Measurements from ENCODE around the gene GRID1.

The GRID1 gene

DNA sequence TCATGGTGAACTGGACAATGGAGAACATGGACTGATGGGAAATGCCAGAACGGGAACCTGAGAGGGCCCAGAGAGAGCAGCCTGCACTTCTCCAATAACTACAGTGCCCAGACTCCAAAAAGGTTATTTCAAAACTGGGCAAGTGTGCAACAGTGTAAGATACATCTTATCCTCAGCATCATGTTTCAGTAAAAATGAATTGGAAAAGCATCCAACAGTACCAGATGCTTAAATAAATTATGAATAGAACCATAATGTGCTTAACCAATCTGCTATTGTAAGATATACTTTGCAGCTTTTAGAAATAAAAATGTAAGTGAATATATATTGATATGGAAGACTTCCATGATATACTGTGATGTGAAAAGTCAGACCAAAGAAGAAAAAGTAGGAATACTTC, 303.3 kb downstream of the GRID1 start:
- DNase-seq (ENCODE audit: low read depth in 2 of 2), result no peak

DNA sequence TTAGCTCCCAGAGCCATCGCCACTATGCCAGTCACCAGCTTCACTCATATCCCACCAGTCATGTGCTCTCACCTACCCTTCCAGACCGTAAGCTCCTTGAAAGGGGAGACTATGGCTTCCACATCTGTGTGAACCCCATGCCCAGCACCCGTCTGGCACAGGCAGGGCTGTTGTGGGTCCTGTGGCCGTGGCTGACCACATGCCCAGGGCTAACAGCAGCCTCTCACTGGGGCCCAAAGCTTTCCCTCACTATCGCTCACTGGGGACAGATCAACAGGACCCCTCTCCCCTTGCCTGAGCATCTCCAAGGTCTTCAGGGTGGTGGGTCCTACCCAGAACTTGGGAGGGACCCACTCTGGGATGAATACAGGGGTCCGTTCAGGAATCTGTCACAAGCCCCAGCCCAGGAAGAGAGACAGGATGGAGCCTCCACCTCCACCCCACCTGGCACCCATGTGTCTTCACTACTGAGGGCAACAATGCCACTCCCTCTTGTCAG, 303.9 kb downstream of the GRID1 start:
- DNase-seq (ENCODE audit: low read depth in 2 of 2), result no peak

DNA sequence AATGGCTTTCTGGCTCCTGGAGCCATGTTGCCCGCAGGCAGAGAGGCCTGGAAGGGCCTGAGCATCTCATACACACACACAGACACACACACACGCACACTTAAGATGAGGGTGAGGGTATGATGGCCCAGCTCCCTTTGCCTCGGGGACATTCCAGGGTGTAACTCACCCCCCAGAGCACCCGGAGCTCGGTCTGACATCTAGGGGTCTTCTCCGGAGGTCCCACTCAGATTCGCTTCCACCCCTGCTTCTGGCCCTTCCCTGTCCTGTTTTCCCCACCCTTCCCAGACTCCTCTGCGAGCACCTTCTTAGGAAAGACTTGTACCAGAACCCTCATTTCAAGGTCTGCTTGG, 304.4 kb downstream of the GRID1 start:
- no peak for DNase-seq (ENCODE audit: low read depth in 2 of 2)

DNA sequence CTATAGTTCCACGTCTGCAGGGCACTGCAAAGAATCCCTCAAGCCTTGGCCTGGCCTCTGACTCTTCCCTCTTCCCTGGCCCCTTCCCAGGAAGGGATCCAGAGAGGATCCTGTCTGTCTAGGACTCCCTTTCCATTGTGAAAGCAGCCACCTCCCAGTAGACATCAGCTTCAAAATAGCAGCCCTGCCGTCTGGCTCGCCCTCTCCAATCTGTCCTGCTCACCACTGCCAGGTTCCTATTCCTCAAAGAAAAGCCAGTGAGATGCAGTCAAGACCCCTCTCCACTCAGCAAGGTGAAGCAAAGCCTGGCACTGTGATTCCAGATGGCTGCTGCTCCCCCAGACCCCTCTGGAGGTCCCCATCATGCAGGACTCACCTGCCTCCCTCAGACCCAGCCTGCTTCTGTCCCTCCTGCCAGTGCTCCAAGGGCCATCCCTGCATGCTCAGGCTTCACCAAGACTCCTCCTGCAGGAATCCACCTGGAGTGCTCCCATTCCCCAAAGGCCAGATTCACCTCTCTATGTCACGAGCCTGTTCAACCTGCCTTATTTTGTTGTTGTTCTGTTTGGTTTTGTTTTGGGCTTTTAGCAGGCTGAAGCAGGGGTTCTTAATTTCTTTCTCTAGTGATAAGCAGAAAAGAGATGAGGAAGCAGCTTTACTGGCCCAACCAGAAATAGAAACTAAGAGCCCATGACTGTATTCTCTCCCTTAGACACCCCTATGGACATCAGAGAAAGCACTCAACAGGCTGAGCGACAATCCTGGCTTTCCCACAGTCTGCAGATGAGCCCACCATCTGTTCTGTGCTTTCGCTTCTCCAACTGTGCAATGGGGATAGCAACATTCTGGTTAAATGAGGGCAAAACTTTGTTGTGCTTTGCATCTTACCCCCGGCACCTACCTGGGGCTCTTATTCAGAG, 305.1 kb downstream of the GRID1 start:
- no peak for DNase-seq (ENCODE audit: low read depth in 2 of 2)

DNA sequence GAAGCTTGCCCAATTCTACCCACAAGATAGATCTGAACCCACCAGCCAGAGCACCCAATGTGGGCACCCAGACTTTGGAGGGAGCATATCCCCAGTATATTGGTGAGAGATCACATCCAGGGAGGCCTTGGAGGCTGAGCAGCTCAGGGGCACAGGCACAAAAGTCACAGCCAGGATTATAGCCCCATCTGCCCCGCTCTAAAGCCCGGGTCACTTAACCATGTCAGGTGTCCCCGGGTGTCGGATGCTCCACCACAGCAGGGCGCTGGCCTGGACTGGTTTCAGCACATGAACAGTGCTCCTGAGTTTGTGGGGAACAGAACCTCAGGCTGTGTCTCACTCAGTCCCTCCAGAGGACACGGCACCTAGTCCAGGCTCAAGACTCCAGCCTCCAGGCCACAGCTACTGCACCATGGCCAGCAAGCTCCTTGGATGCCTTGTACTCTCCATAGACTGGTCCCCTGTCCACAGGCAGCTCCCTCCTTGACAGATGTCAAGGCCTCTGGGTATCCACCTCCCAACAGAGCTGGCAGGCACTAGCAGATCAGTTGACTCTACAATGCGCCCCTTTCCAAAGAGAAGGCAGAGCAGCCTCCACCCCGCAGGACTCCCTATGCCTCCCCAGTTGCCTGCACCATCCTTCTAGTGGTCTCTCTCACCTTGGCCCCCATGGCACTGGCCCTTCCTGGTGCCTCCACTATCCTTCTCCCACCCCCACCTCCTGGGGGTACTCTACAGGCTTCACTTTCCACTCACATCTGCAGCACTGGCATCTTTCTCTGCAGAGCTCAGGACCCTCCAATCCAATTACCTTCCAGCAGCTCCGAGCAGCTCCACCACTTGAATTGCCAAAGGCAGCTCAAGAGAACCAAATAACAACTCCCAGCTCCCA, 306.0 kb downstream of the GRID1 start:
- DNase-seq (ENCODE audit: low read depth in 2 of 2), result no peak

DNA sequence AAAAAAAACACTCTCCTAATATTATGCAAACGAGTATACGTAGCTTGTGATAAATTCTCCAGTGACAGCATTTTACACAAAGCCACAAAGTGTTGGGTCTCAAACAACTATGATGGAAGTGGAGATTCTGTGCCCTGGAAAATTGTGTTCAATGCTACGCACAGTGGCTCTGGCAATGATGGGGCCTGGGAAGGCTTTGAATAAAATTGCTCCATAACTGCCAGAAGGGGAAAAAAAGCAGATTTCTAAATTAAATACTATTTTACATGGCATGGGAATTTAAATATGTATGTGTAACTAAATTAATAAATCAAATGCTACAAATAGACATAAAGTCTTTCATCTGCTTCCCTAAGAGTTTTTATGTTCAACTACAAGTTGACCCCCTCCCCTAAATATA, 306.7 kb downstream of the GRID1 start:
- no peak for DNase-seq (ENCODE audit: low read depth in 2 of 2)

DNA sequence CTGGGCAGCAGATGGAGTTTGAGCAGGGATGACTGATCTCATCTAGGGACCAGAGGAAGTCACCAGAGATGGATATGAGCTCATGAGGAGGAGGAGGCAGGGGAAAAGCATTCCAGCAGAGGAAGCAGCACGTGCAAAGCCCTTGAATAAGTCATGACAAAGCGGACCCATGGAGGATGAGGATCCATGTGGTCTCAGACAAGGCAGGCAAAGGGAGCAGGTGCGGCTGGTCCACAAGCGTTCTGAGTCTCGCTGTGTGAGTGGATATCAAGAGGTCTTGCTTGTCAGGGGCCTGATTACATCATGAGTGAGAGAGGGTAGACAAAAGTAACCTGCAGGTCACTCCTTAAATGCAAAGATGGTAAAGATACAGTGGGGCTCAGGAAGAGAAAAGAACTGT, 307.6 kb downstream of the GRID1 start:
- no peak for DNase-seq (ENCODE audit: low read depth in 2 of 2)

DNA sequence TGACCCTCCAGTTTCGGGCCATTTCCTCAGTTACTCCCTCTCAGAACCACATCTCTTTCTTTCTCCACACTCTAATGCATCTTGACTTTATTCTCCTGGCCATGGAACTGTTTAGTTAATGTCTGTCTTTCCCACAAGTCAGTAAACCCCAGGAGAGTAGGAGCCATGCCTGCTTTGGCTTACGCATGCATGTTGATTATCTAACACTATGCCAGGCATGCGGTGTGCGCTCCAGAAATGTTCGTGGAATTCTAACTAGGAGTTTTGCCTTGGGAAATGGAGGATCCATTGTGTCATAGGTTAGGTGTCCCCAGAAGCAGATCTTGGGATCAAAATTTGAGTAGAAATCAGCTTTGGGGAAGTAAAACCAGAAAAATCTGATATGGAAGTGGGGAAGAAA, 308.9 kb downstream of the GRID1 start:
- no peak for DNase-seq (ENCODE audit: low read depth in 2 of 2)

DNA sequence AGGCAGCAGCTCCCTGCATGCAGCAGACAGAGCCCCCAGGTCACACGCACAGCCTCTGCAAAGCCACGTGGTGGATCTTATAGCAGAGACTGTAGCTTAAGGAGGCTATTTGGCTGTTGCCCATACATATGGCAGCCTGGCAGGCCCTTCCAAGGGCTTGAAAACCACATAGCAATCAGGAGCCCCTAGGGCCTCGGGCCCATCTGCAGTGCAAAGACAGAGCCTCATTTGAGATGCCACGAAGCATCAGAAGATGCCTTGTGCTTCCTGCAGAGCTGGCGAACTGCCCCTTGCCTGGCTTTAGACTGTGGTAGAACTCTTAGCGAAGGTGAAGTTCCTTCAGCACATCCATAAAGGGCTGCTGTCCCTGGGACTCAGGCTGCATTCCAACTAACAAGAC, 309.9 kb downstream of the GRID1 start:
- no peak for DNase-seq (ENCODE audit: low read depth in 2 of 2)

DNA sequence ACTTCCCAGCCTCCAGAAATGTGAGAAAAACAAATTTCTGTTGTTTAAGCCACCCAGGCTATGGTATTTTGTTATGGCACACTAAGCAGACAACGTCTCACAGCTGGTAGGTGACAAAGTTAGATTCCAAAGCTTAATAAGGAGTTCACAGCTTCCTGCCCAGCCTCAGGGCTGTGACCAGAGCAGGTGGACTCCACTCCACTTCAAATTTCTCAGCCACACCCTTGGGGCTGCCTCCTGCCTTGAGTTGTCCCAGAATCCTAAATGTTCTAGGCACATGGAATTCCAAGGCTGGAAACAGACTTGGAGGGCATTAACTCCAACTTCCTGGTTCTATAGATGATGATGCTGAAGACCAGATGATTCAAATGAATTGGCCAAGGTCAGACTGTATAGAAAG, 310.7 kb downstream of the GRID1 start:
- no peak for DNase-seq (ENCODE audit: low read depth in 2 of 2)

DNA sequence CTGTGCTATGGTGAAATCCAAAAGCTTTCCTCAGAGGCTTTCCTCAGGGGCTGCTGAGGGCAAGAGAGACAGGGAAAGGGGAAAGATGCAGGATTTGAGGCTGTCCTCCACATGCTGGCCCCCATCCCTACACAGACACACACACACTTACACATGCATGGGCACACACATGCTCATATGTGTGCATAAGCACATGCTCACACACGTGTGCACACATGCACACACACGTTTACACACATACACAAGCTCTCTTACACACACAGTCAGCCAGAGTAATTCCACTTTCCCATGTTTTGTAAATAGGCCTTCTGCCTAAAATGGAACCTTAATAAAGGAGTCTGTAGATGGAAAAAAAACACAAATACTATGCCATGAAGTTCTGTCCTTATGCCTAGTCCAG, 312.9 kb downstream of the GRID1 start:
- DNase-seq (ENCODE audit: low read depth in 2 of 2), result no peak

DNA sequence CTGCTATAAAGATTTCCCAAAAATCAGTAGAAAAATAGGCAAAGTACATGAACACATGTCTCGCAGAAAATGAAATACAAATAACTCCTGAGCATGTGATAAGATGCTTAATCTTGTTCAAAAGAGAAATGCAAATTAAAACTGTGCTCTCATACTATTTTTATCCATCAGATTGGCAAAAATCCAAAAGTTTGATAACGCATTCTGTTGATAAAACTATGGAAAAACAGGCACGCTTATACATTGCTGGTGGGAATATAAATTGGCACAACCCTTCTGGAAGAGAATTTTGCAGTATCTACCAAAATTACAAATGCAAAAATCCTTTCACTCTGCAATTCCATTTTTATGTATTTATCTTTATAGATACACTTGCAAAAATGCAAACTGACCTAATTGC, 315.0 kb downstream of the GRID1 start:
- no peak for DNase-seq (ENCODE audit: low read depth in 2 of 2)

DNA sequence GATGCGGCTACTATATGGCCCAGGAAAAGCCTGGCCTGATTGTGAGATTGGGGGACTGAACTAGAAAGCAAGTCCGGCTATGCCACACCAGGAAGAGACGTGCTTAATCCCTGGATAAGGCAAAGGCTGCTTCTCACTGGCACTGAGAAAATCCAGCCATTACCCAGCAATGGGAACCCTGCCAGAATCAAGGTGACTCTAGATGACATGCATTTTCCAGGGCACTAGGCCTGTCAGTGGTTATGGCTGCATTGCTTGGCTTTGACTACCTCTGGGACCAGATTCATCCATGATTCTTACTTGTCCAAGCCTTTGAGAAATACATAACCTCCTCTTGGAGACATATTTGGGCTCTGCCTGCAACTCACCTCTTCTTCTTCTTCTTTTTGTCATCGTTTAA, 317.2 kb downstream of the GRID1 start:
- no peak for DNase-seq (ENCODE audit: low read depth in 2 of 2)

DNA sequence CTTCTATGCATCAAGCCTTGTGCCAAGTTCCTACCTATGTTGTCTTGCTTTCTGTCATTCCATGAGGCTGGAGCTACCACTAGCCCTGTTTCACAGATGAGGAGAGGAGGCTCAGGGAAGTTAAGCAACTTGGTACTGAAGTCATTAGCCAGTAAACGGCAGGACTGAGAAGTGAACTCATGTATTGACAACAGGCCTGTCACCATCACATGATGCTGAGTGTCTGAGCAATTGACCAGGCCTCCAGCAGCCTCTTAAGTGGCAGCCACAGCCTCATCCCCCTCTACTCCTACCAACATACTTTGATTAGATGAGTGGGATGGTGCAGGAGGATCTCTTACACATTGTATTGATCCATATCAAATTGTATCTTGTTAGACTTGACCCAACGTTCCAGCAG, 317.6 kb downstream of the GRID1 start:
- DNase-seq (ENCODE audit: low read depth in 2 of 2), result no peak

DNA sequence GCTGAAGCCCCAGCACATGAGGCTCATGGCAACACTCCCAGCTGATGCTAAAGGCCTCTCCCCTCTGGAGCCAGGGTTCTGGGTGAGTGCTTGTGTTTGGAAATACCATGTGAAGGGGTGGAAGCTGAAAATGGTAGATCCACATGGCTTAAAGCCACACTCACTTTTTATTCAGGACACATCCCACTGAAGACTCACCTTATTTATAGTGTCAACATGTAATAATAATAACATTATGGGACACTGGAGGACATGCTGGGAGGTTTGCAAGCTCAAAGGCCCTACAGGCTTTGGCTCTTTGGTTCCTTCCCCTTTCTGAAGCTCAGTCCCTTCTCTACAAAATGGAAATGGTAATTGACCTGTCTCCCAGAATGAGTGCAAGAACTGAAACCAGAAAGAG, 318.0 kb downstream of the GRID1 start:
- no peak for DNase-seq (ENCODE audit: low read depth in 2 of 2)

DNA sequence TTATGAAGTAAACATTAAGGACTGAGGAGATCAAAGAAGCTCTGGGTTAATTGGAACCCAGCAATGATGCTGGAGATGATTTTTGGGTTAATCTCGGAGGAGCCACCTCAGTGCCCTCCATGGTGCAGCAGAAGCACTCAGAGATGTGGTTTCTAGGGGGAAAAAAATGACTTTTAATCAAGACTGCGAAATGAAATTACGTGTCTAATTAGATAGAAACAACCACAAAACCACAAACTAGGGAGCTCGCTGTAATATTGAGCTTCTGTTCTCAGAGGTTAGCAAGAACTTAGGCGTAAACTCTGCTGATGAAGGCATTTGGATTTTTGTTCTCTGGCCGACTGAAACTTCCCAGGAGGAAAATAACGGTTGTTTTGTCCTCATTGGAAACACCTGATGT, 319.0 kb downstream of the GRID1 start:
- DNase-seq (ENCODE audit: low read depth in 2 of 2), result no peak

DNA sequence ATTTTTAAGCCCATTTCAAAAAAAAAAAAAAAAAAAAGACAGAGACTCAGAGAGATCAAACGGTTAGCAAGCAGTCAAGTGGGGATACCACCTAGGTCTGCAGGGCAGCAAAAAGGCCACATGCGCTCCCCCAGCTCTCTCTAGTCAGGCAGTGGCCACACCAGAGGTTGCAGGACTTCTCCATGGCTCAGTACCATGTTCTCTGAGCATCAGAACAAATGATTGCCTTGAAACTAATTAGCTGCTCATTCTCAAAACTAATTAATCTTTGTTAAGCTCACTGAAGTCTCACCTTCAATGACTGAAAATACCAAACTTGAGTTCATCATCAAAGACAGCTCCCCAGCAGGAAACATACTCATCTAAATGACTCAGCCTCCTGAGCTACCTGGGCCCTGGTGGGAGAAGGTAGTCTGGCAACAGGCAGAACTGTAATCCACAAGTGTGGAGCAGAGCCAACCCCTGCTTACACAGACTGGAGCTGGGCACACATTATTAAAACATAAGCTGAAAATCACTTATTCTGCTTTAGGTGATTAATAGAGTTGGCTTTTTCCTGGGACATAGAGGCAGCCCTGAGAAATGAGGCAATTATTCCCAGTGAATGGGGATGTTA, 319.6 kb downstream of the GRID1 start:
- DNase-seq (ENCODE audit: low read depth in 2 of 2), result no peak

DNA sequence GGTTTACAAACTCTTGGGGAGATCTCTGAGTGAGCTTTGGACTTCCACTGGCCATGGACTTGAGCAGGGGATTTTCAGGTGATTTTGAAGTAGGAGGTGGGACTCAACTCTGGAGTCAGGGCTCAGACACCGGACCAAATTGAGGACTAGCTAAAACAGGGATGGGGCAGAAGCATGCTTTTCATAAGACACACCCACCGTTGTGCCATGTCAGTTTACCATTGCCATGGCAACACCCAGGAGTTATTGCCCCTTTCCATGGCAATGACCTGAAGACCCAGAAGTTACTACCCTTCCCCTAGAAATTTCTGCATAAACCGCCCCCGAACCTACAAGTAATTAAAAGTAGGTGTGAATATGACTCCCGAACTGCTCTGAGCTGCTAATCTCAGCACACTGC, 320.7 kb downstream of the GRID1 start:
- no peak for DNase-seq (ENCODE audit: low read depth in 2 of 2)

DNA sequence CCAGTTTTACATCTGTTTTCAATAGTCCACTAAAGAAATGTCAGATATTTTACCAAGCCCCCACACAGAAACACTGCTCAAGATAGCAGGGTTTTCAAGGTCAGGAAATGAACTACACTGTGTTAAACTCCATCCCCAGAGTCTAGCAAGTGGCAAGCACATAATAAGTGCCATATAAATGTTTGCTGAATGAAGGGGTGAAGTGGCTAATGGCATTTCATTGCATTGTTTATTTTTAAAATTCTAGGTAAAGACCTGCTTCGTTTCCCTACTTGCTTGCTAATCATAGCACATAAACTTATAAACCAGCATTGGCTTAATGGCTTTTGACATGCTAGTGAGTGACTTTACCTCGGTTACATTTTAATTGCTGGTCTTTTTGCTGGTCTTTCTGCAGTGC, 322.6 kb downstream of the GRID1 start:
- no peak for DNase-seq (ENCODE audit: low read depth in 2 of 2)

DNA sequence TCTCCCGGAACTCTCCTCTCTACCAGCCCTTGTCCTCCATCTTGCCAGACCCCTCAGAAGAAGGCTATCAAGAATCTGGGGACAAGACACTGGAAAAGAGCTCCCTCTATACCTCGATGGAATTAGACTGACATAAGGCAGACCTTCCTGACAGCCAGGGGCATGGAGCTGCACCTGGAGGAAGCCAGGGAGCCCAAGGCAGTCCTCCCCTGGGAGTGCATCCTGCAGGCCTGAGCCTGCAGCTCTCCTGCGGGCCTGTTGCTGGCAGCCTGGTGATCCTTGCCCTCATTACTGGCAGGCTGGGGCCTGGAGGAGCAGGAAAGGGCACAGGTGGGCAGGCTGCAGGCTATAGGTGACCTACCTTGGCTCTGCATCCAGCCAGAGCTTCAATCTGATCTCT, 323.4 kb downstream of the GRID1 start:
- no peak for DNase-seq (ENCODE audit: low read depth in 2 of 2)

DNA sequence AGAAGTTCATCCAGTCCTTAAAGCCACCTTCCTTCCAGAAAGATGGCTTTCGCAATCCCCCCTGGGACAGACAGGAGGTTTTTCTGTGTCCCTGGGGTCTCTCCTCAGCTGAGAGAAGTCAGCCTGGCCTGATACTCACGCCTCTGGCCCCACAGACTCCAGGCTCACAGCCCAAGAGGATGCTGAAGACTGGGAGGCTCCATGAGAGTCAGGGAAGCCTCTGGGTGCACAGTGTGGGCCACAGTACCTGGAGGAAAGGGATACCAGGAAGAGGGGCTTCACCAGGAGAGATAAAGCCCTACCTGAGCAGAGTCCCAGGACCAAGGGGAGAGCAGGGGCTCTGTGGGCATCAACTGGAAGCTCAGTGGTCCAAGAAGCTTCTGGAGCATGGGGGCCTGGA, 324.4 kb downstream of the GRID1 start:
- DNase-seq (ENCODE audit: low read depth in 2 of 2), result no peak

DNA sequence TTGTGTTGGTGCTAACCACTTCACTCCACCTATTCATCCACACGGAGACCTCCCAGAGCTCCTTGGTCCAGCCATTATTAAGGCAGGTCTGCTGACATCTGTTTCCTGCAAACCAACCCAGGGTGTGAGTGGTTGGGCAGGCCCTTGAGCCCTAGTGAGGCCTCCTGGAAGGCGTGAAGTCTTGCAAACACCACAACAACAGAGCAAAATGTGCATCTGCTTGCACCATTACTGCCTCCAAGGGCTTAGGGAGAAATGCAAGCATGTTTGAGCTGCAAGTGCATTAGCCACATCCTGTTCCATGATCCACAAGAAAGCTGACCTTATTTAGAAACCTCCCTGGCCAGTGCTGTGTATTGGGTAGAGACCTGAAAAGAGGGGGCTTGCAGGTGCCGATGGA, 325.5 kb downstream of the GRID1 start:
- no peak for DNase-seq (ENCODE audit: low read depth in 2 of 2)
